WTC11 (cell line): ENCODE data around the gene NHSL2. TPM values are rescaled to one million over a fixed set of nuclear protein-coding genes. Genes with fewer than 3 reads are reported as not detected.

Experiments used
- ATAC-seq: fragments of 200-7000 bp; cut with Tn5 transposase; 2 replicates; pipeline ENCODE4 v1.10.0; 2021; ENCODE audit warnings: mild to moderate bottlenecking, moderate library complexity
- CTCF ChIA-PET: fragments of 300-600 bp; sonication (Branson Sonifier 250); formaldehyde crosslinking; loops from one replicate; lab custom pipeline; 2021; ENCODE audit warnings: antibody characterized with exemption; lab: Charles Lee
- POLR2A ChIA-PET: fragments of 350-600 bp; sonication (Branson Sonifier 250); formaldehyde crosslinking; loops from one replicate; lab custom pipeline; 2021; ENCODE audit warnings: antibody characterized with exemption; lab: Charles Lee
- DNase-seq: peaks from one replicate; pipeline ENCODE4 v3.0.0; 2021; ENCODE audit warnings: low spot score
- H3K27ac Mint-ChIP-seq: 2 replicates; pipeline ENCODE4 v1.8.0; 2021; ENCODE audit warnings: mixed read lengths
- H3K27me3 Mint-ChIP-seq: 2 replicates; pipeline ENCODE4 v1.8.0; 2021; ENCODE audit warnings: low read depth, mild to moderate bottlenecking, moderate library complexity, mixed read lengths
- H3K36me3 Mint-ChIP-seq: 2 replicates; pipeline ENCODE4 v1.8.0; 2021; ENCODE audit warnings: mixed read lengths
- H3K4me1 Mint-ChIP-seq: 2 replicates; pipeline ENCODE4 v1.8.0; 2022; ENCODE audit warnings: mixed read lengths
- H3K4me3 Mint-ChIP-seq: 2 replicates; pipeline ENCODE4 v1.8.0; 2021; ENCODE audit warnings: mild to moderate bottlenecking, moderate library complexity, mixed read lengths
- H3K9me3 Mint-ChIP-seq: 2 replicates; pipeline ENCODE4 v1.8.0; 2021; ENCODE audit warnings: mixed read lengths
- ATF1 ChIP-seq: sonication (generic); formaldehyde crosslinking; IDR thresholded peaks from 2 replicates; pipeline ENCODE4 v1.8.1; 2023; ENCODE audit warnings: mild to moderate bottlenecking, moderate library complexity, missing genetic modification reagents
- FOXJ3 ChIP-seq: sonication (generic); formaldehyde crosslinking; IDR thresholded peaks from 2 replicates; pipeline ENCODE4 v1.9.0; 2021; ENCODE audit warnings: missing genetic modification reagents, mild to moderate bottlenecking, borderline replicate concordance
- MXD4 ChIP-seq: fragments of 250-450 bp; sonication (Bioruptor Pico); IDR thresholded peaks from 2 replicates; pipeline ENCODE4 v1.8.0; 2021; ENCODE audit warnings: mild to moderate bottlenecking, moderate library complexity, borderline replicate concordance
- NFE2L1 ChIP-seq: sonication (generic); formaldehyde crosslinking; IDR thresholded peaks from 2 replicates; pipeline ENCODE4 v1.8.1; 2023; ENCODE audit warnings: missing genetic modification reagents
- NFYB ChIP-seq: sonication (generic); formaldehyde crosslinking; conservative IDR thresholded peaks from 2 replicates; pipeline ENCODE4 v1.8.0; 2022; ENCODE audit warnings: low read depth, missing genetic modification reagents
- ZNF219 ChIP-seq: sonication (generic); formaldehyde crosslinking; IDR thresholded peaks from 2 replicates; pipeline ENCODE4 v1.8.0; 2023; ENCODE audit warnings: missing genetic modification reagents, mild to moderate bottlenecking, borderline replicate concordance
- ZNF232 ChIP-seq: sonication (generic); formaldehyde crosslinking; IDR thresholded peaks from 2 replicates; pipeline ENCODE4 v1.8.0; 2022; ENCODE audit warnings: mild to moderate bottlenecking, missing genetic modification reagents
- ZNF416 ChIP-seq: fragments of 250-450 bp; sonication (Bioruptor Pico); IDR thresholded peaks from 2 replicates; pipeline ENCODE4 v1.9.0; 2021; ENCODE audit warnings: mild to moderate bottlenecking, inconsistent platforms
- total RNA-seq: library from RNA; stranded (reverse); gene quantifications from 3 replicates; pipeline ENCODE4 v1.2.3, GENCODE V29; 2021
- TF ChIP-seq, protein P1 (sequence below): sonication (generic); formaldehyde crosslinking; IDR thresholded peaks from 2 replicates; pipeline ENCODE4 v1.8.1; 2023; ENCODE audit warnings: mild to moderate bottlenecking, missing genetic modification reagents, borderline replicate concordance
- TF ChIP-seq, protein P2 (sequence below): fragments of 250-450 bp; sonication (Bioruptor Pico); IDR thresholded peaks from 2 replicates; pipeline ENCODE4 v1.9.0; 2021; ENCODE audit warnings: mild to moderate bottlenecking
- TF ChIP-seq, protein P3 (sequence below): fragments of 250-450 bp; sonication (Bioruptor Pico); IDR thresholded peaks from 2 replicates; pipeline ENCODE4 v1.9.0; 2021; ENCODE audit warnings: moderate library complexity, mild to moderate bottlenecking, inconsistent platforms, borderline replicate concordance
- TF ChIP-seq, protein P4 (sequence below): sonication (generic); formaldehyde crosslinking; IDR thresholded peaks from 2 replicates; pipeline ENCODE4 v1.8.1; 2023; ENCODE audit warnings: mild to moderate bottlenecking, missing genetic modification reagents, moderate library complexity
- TF ChIP-seq, protein P5 (sequence below): fragments of 250-450 bp; sonication (Bioruptor Pico); conservative IDR thresholded peaks from 2 replicates; pipeline ENCODE4 v1.9.0; 2021; ENCODE audit warnings: mild to moderate bottlenecking
- TF ChIP-seq, protein P6 (sequence below): fragments of 200-600 bp; IDR thresholded peaks from 2 replicates; pipeline ENCODE4 v1.8.0; 2022; ENCODE audit warnings: antibody characterized with exemption

NHSL2 gene
- total RNA-seq, 1 experiment from 2014 or later: 7.9 TPM

DNA sequence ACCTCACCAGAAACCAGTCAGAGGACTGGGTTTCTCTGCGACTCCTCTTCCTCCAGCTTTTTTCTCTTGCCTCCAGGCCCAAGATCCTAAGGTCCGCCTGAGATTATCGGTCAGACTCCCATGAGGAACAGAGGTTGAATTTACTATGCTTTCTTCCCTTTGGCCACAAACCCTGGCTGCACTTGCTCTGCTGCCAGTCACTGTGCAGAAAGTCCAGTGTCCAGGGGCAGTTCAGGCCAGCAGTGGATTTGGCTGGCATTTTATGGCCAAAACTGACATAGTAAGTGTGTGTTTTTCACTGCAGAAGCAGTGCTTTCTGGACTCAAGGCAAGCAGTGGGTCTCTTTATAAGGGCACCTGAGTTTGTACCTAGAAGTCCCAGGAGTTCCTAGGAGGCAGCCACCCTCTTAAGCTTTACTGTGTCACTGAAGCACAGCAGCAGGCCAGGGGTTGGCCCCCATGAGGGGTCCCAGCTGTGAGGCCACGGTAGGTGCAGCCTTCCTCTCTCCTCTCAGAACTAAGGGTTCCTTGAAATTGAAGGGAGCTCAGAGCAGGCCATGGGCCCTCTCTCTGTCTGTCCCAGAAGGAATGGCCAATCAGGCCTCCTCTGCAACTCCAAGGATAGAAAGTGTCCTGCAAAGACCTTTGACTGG lies 217.7 kb downstream of the NHSL2 start:
- Mint-ChIP-seq H3K27me3 (peaks cover 48% of the 10 kb centered on the region), H3K9me3 (no peaks in the 10 kb centered on the region), H3K4me1 (peaks cover 55% of the 10 kb centered on the region), H3K27ac (no peak overlapping the region), H3K4me3 (no peak overlapping the region), H3K36me3 (peaks cover 12% of the 10 kb centered on the region)
- DNase-seq (no peak), ATAC-seq (no peak)
- CTCF ChIA-PET: interaction anchor here (3.4 kb wide), 1 partner anchor 110 kb away, joined by 18 read pairs; no protein-coding TSS in a partner anchor
- POLR2A ChIA-PET: no interaction called here
- TF ChIP-seq, protein P1, sequence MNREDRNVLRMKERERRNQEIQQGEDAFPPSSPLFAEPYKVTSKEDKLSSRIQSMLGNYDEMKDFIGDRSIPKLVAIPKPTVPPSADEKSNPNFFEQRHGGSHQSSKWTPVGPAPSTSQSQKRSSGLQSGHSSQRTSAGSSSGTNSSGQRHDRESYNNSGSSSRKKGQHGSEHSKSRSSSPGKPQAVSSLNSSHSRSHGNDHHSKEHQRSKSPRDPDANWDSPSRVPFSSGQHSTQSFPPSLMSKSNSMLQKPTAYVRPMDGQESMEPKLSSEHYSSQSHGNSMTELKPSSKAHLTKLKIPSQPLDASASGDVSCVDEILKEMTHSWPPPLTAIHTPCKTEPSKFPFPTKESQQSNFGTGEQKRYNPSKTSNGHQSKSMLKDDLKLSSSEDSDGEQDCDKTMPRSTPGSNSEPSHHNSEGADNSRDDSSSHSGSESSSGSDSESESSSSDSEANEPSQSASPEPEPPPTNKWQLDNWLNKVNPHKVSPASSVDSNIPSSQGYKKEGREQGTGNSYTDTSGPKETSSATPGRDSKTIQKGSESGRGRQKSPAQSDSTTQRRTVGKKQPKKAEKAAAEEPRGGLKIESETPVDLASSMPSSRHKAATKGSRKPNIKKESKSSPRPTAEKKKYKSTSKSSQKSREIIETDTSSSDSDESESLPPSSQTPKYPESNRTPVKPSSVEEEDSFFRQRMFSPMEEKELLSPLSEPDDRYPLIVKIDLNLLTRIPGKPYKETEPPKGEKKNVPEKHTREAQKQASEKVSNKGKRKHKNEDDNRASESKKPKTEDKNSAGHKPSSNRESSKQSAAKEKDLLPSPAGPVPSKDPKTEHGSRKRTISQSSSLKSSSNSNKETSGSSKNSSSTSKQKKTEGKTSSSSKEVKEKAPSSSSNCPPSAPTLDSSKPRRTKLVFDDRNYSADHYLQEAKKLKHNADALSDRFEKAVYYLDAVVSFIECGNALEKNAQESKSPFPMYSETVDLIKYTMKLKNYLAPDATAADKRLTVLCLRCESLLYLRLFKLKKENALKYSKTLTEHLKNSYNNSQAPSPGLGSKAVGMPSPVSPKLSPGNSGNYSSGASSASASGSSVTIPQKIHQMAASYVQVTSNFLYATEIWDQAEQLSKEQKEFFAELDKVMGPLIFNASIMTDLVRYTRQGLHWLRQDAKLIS: no peak
- TF ChIP-seq FOXJ3: no peak
- TF ChIP-seq, protein P2, sequence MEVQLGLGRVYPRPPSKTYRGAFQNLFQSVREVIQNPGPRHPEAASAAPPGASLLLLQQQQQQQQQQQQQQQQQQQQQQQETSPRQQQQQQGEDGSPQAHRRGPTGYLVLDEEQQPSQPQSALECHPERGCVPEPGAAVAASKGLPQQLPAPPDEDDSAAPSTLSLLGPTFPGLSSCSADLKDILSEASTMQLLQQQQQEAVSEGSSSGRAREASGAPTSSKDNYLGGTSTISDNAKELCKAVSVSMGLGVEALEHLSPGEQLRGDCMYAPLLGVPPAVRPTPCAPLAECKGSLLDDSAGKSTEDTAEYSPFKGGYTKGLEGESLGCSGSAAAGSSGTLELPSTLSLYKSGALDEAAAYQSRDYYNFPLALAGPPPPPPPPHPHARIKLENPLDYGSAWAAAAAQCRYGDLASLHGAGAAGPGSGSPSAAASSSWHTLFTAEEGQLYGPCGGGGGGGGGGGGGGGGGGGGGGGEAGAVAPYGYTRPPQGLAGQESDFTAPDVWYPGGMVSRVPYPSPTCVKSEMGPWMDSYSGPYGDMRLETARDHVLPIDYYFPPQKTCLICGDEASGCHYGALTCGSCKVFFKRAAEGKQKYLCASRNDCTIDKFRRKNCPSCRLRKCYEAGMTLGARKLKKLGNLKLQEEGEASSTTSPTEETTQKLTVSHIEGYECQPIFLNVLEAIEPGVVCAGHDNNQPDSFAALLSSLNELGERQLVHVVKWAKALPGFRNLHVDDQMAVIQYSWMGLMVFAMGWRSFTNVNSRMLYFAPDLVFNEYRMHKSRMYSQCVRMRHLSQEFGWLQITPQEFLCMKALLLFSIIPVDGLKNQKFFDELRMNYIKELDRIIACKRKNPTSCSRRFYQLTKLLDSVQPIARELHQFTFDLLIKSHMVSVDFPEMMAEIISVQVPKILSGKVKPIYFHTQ (CRISPR knock-in tag): no peak
- no peak for TF ChIP-seq ZNF416 (CRISPR knock-in tag)
- TF ChIP-seq, protein P3, sequence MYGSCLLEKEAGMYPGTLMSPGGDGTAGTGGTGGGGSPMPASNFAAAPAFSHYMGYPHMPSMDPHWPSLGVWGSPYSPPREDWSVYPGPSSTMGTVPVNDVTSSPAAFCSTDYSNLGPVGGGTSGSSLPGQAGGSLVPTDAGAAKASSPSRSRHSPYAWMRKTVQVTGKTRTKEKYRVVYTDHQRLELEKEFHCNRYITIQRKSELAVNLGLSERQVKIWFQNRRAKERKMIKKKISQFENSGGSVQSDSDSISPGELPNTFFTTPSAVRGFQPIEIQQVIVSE (CRISPR knock-in tag): no peak
- TF ChIP-seq, protein P4, sequence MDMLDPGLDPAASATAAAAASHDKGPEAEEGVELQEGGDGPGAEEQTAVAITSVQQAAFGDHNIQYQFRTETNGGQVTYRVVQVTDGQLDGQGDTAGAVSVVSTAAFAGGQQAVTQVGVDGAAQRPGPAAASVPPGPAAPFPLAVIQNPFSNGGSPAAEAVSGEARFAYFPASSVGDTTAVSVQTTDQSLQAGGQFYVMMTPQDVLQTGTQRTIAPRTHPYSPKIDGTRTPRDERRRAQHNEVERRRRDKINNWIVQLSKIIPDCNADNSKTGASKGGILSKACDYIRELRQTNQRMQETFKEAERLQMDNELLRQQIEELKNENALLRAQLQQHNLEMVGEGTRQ (CRISPR knock-in tag): no peak
- TF ChIP-seq ZNF232 (CRISPR knock-in tag): no peak
- TF ChIP-seq MXD4 (CRISPR knock-in tag): no peak
- TF ChIP-seq NFE2L1: no peak
- no peak for TF ChIP-seq NFYB (CRISPR knock-in tag)
- TF ChIP-seq, protein P5, sequence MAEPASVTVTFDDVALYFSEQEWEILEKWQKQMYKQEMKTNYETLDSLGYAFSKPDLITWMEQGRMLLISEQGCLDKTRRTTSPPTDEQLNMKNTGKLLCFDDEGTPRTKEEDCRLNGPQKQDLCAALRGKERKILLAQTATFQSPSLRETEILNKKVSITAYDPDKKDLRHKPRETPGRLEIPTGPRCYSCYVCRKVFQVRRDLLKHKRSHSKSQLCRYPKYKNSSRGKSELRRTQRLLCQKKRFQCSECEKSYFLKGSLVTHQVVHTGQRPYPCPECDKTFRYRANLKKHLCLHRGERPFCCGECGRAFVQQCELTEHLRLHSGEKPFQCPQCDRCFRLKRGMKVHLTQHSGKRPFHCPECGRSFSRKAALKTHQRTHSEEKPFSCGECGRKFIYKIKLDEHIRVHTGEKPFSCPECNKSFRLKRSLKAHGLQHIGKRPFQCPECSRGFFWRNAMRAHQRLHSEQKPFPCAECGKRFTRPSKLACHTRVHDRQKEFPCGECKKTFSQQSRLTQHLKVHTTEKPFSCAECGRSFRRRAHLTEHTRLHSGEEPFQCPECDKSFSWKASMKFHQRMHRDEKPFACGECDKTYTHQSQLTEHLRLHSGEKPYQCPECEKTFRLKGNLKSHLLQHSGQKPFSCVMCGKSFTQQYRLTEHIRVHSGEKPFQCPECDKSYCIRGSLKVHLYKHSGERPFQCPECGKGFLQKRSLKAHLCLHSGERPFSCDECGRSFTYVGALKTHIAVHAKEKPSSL: no peak

DNA sequence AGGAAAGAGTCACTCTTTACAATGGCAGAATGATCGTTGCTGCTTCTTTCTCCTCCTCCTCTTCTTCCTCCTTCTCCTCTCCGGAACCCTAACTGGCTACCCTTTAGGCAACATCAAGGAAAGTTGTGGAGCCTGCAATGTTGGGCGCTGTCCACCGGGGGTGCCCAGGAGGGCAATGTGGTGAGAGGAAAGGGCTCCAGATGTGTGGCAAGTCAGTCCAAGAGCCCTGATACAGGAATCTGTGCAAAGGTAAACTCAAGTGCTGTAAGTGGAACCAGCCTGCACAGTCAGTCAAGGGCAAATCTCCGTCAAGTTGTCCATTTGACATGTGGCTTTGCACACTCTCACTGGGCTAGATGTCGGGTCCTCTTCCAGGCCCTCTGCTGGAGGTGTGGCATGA lies 218.2 kb downstream of the NHSL2 start:
- H3K4me1 Mint-ChIP-seq: peaks cover 49% of the 10 kb centered on the region

More for the DNA sequence above, 218.2 kb downstream of the NHSL2 start:
- TF ChIP-seq ATF1 (CRISPR knock-in tag) (no peak), ZNF219 (CRISPR knock-in tag) (no peak)
- TF ChIP-seq, protein P6, sequence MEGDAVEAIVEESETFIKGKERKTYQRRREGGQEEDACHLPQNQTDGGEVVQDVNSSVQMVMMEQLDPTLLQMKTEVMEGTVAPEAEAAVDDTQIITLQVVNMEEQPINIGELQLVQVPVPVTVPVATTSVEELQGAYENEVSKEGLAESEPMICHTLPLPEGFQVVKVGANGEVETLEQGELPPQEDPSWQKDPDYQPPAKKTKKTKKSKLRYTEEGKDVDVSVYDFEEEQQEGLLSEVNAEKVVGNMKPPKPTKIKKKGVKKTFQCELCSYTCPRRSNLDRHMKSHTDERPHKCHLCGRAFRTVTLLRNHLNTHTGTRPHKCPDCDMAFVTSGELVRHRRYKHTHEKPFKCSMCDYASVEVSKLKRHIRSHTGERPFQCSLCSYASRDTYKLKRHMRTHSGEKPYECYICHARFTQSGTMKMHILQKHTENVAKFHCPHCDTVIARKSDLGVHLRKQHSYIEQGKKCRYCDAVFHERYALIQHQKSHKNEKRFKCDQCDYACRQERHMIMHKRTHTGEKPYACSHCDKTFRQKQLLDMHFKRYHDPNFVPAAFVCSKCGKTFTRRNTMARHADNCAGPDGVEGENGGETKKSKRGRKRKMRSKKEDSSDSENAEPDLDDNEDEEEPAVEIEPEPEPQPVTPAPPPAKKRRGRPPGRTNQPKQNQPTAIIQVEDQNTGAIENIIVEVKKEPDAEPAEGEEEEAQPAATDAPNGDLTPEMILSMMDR: 0 out of 2 replicates have a peak, but pooled peaks have one; percentile 34
- ATAC-seq (peak; percentile 45), DNase-seq (peak; percentile 55)
- H3K27ac Mint-ChIP-seq: no peak overlapping the region
- no peaks in the 10 kb centered on the region for H3K9me3 Mint-ChIP-seq
- peaks cover 53% of the 10 kb centered on the region for H3K27me3 Mint-ChIP-seq
- peaks cover 14% of the 10 kb centered on the region for H3K36me3 Mint-ChIP-seq
- H3K4me3 Mint-ChIP-seq: no peak overlapping the region
- CTCF ChIA-PET: interaction anchor here (1.8 kb wide), 1 partner anchor 14 kb away, joined by 4 read pairs; no protein-coding TSS in a partner anchor
- POLR2A ChIA-PET: no interaction called here
